Stimulated activated CD4-positive, alpha-beta T cell treated with anti-CD3 and anti-CD28 coated beads, Interleukin-12 subunit alpha, Interleukin-12 subunit beta, amount 100 ng/mL, for 24 hours (primary cell): ENCODE results near the gene CDCP1.

Experiments used
- DNase-seq, 2 experiments: peaks; one replicate each; pipeline ENCODE4 v3.0.0-alpha.2; 2020; ENCODE audit warnings: low read depth in 2 of 2

The CDCP1 gene, protein sequence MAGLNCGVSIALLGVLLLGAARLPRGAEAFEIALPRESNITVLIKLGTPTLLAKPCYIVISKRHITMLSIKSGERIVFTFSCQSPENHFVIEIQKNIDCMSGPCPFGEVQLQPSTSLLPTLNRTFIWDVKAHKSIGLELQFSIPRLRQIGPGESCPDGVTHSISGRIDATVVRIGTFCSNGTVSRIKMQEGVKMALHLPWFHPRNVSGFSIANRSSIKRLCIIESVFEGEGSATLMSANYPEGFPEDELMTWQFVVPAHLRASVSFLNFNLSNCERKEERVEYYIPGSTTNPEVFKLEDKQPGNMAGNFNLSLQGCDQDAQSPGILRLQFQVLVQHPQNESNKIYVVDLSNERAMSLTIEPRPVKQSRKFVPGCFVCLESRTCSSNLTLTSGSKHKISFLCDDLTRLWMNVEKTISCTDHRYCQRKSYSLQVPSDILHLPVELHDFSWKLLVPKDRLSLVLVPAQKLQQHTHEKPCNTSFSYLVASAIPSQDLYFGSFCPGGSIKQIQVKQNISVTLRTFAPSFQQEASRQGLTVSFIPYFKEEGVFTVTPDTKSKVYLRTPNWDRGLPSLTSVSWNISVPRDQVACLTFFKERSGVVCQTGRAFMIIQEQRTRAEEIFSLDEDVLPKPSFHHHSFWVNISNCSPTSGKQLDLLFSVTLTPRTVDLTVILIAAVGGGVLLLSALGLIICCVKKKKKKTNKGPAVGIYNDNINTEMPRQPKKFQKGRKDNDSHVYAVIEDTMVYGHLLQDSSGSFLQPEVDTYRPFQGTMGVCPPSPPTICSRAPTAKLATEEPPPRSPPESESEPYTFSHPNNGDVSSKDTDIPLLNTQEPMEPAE

DNA sequence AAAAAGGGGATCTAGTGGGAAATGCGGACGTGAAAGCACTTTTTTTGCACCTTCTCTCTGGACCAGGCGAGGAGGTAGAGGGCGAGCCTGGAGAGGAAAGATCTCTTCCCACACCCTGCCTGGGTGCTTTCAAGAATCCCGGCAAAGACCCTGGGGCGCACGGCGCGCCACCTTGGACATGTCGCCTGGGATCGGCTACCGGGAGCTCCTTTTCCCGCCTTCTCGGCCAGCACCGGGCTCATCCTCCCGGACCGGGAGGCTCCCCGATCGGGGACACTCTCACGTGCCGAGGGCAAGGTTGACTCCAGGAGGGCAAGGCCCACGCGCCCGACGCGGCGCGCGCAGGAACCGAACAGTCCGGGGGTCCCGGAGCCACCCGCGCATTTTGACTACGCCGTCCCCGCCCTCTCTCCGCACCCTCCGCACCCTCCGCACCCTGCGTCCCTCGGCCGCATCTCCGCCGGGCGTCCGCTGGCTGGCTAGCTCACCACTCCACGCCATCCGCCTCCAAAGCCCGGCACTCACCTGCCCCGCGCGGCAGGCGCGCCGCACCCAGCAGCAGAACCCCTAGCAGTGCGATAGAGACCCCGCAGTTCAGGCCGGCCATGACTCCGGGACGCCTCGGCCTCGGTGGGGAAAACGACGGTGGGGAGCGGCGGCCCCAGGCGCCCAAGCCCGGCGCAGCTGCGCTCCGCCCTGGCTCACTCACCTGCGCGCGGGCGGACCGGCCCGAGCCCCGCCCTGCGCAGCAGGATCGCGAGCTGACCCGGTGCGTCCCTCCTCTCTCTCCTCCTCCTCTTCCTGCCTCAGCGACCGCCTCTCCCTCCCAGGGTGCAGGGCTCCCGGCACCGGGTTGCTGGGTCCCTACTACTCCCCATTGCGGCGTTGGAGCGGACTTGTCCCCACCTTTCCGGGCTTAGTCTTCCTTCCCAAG lies at the start of gene CDCP1:
Gene CDCP1, minus strand, starts transcription at position 698 of the 934 bp plus-strand sequence. Its CDS starts 91 bp downstream, at position 607.
- DNase-seq = no peak

DNA sequence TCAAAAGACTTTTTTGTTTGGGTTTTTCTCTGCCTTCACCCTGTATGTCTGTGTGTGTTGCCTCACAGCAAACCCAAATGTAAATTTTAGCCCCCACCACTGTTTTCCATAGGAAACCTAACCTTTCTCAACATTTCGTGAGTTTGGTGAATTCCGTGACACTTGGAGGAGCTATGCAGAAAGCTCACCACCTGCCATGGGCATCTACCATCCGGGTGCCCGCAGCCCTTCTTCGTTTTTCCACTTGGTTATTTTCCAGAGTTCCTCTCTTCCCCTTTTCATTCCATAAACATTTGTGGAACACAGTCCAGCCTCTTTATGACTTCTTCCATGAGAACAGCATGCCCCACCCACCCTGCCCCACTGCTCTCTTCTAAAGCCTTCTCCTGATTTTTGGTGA lies 48.6 kb upstream of the CDCP1 start:
- DNase-seq = no peak

DNA sequence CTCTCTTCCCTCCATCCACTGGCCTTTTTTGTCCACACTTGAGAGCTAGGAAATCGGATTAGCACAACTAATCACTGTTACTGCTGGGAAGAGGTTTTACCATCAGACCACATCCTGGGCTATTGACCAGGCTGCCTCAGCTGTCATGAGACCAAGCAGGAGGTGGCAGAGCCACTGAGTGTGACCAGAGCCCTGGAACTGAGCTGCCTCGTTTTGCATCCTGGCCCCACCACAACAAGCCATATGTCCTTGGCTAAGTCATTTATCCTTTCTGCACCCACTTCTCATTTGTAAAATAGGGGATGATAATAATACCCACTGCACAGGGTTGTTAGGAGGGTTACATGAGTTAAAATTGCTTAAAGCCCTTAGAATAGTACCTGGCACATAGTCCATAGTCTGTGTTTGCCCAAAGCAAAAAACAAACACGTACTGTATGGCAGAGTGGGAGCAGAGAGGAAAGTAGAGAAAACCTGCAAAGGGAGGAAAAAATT lies 45.8 kb upstream of the CDCP1 start:
- no peak for DNase-seq

DNA sequence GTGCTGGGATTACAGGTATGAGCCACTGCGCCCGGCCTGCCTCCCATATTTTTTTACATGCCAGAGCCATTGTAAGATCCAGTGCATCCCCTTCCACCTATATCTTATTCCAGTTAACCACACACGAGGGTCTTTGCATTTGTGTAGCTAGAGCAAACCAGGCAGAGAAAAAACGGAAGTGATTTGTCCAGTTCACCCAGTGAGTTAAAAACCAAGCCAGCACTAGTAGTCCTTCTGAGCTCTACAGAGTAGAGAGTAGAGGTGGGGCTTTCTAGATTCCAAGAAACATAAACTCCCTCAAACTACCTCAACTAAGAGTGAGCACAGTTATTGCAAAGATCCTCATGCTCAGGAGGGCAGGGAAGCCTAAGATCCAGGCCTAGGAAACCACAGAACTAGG lies 45.2 kb upstream of the CDCP1 start:
- no peak for DNase-seq

DNA sequence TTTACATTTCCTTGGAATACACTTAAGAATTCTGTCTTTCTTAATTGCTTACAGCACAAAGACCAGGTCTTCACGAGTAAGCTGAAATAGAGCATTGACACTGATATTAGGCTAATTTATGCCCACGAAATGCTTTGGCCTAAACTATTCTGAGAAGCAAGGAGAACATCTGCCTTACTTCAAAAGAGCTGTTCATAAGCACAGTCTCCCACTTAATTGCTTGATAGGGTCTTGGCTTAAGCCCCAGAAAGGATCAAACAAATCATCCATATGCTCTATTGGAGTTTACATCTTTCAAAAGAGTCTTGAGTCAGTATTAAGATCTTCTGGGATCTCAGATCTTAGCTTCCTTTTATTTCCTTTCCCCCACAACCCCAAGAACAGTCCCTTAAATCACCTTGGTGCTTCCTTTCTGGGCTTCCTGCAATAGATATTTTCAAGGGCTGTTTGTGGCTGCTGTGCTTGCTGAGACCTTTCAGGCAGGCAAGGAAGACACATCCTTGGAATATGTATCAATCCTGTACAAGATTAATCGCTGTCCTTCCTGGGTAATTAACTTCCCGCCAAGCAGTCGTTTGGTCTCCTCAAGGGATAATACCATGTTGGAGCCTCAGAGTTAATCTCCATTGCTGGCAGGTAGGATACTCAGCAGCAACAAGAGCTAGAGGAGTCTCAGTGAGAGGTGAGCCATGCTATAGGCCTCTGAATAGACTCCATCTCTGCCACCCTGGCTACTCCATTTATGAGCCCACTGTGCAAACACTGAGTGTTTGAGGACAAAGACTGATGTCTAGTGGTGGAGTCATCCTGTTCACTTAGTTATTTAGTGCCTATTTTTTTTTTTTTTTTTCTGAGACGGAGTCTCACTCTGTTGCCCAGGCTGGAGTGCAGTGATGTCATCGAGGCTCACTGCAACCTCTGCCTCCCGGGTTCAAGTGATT lies 42.8 kb upstream of the CDCP1 start:
- DNase-seq = no peak

DNA sequence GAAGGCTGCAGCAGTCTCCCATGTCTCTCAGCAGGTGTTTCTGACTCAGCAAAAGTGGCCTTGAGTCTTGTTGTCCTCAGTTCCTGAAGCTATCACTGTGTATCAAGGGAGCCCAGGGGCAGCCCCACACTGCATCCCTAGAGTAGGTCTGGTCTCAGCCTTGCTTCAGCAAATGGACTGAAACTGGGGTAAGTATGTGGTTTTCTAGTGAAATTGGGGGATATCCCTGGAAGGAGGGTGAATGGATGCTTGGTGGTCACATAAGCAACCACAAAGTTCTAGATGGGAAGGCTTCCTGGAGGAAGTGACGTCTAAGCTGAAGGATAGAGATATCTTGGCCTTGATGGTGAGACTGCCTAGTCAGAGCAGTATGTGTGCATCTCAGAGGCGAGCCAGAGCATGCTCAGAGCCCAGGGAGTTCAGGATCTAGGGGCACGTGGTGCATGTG lies 41.5 kb upstream of the CDCP1 start:
- no peak for DNase-seq

DNA sequence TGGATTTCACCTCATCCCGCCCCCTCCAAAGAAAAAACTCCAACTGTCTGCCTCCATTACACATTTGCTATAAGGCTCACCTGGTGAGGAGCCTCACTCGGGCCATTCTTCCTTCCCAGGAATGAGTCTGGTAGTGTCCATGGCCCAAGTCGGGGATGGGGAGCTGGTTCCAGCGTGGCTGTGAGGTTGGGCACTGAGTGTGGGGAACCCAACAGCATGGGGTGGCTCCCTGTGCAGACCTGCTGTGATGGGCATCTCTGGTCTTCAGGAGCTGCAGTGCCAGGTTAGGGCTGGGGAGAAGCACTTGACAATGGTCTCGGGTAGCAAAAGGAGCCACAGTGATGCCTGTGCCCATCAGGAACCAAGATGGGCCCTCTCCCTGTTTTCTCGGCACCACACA lies 40.7 kb upstream of the CDCP1 start:
- DNase-seq = no peak

DNA sequence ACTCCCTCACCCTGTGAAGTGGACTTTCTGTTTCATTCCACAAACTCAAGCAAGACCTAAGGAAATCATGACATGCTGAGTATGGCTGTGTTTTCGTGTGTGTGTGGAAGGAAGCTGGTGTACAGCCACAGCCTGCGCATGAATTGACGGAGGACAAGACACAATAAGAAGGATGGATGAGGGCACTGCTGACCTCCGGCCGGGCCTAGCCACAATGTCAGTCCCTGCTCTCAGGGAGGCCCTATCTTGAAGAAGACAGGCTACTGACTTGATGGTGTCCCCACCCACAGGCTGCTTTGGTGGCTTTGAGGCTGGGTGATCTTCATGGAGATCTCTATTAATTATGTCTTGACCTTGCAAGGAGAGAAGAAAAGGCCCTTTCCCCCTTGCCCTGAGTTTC lies 39.3 kb upstream of the CDCP1 start:
- no peak for DNase-seq

DNA sequence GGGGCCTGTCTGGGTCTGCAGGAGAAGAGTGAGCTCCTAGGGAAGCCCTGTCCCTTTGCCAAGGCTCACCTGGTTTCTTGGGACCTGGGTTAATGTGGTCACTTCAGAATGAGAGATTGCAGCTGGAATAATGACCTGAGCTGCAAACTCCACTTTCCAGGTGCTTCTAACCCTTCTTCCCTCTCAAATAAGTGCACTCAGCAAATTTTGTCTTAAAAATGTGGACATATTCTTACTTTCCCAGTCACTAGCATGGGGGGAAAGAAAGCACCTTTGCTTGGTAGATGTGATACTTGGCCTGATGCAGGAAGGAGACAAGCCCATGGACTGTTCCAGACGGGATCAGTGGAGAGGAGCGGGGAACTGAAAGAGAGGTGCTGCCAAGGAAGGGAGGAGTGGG lies 38.9 kb upstream of the CDCP1 start:
- DNase-seq = no peak

DNA sequence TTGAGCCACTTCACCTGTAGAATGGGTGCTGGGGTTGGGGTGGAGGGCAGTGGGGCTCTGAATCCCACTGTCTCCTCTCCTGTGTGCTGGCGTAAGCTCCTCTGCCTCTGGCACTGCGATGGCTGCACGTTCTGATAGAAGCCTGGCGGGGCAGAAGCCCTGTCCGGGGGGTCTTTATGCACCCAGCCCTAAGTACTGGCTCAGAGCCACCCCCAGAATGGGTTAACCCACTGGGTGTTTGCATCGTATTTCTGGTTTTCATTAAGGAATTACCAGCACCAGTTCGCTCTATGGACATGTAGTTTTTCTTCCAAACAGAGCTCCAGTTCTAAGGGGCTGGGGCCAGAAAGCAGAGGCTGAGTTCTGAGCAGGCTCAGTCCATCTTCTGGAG lies 37.7 kb upstream of the CDCP1 start:
- DNase-seq = no peak

DNA sequence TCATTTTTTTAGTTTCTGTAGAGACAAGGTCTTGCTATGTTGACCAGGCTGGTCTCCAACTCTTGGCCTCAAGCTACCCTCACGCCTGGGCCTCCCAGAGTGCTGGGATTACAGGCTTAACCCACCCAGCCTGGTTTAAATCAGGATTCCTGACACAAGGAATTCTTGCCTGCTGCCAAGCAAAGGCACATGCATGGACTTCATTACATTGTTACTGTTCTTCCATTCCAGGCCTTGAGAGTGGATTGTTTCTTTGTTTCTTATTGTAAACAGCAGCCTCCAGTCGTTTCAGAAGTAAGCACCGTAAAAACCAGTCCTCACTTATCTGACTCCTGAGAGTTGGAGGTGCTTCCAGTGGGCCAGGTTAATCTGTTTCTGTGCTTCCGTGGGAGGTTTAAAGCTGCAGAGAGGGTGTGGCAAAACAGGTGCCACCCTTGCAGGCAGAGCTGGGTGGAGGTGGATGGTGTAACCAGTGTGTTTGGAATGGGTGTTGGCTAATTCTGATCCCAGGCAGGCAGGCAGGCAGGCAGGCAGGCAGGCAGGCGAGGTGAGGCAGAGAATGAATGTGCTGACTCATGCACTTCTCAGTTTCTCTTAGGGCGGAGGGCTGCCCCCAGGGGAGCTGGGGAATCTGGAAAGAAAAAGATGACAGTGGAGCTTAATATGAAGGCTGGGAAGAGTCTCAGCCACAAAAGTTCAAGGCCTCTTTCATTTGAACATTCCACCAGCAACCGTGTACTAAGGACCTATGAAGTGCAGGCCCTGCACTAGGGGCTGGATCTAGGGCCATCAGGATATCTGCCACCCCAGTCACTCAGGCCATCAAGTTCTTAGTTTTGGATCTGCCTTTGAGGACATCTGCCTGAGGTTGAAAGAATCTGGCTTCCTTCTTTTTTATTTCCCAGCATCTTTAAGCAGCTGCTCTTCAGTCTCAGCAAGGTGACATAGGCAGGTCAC lies 37.0 kb upstream of the CDCP1 start:
- DNase-seq = no peak

DNA sequence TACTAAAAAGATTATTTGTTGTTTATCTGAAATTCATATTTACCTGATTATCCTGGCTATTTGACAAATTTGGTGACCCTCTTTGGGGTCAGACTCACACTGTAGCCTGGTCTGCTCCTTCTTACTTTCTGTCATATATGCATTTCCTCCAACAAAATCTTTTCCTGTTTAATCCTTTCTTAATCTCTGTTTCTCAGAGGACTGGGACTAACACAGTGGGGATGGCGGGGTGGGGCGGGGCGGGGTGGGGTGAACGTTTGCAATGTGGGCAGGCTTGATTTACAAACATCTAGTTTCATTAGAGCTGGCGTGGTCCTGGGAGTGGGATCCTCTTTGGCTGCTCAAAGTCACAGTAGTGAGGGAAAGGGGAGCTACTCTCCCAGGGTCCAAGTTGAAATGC lies 35.3 kb upstream of the CDCP1 start:
- DNase-seq = no peak

DNA sequence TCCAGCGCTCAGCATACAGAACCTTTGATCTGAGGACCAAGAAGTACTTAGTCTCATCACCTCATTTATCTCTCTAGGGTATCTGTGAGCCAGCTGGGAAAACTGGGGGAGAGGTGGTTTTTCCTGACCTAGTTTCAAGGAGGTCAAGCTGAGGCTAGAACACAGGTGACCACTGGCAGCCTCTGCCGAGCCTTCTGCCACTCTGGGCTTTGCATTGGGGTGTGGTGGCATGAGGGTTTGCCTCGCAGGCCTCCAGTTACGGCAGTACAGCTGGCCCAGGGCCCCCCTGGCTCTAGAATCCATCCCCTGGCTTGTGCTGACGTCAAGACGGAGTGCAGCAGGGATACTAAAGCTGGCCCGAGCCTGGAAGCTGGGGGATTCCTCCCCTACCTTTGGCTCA lies 34.7 kb upstream of the CDCP1 start:
- no peak for DNase-seq

DNA sequence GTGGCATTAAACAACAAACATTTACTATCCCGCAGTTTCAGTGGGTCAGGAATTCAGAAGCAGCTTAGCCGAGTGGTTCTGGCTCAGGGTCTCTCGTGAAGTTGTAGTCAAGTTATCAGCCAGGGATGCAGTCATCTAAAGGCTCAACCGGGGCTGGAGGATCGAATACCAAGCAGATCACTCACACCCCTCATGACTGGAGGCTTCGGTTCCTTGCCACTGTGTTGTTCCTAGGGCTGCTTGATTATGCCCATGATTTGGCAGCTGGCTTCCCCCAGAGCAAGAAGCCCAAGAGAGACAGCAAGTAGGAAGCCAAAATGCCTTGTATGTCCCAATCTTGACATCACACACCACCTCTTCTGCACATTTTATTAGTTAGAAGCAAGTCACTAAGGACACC lies 33.9 kb upstream of the CDCP1 start:
- no peak for DNase-seq

DNA sequence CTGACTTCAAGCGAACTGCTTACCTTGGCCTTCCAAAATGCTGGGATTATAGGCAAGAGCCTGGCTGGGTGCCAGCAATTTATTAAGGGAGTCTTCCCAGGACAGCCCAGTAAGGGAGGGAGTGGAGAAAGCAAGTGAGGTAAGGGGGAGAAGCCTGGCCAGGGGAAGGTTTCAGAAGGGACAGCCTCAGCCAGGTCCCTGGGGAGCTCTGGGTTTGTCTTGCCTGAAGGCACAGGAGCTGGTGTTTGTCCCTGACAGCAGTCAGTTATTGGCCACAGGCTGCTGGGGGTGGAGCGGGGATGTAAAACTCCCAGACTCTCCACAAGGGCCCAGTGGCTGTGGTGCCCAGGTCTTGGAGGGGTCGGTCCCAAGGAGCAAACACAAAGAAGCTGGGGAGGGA lies 33.0 kb upstream of the CDCP1 start:
- DNase-seq = no peak

DNA sequence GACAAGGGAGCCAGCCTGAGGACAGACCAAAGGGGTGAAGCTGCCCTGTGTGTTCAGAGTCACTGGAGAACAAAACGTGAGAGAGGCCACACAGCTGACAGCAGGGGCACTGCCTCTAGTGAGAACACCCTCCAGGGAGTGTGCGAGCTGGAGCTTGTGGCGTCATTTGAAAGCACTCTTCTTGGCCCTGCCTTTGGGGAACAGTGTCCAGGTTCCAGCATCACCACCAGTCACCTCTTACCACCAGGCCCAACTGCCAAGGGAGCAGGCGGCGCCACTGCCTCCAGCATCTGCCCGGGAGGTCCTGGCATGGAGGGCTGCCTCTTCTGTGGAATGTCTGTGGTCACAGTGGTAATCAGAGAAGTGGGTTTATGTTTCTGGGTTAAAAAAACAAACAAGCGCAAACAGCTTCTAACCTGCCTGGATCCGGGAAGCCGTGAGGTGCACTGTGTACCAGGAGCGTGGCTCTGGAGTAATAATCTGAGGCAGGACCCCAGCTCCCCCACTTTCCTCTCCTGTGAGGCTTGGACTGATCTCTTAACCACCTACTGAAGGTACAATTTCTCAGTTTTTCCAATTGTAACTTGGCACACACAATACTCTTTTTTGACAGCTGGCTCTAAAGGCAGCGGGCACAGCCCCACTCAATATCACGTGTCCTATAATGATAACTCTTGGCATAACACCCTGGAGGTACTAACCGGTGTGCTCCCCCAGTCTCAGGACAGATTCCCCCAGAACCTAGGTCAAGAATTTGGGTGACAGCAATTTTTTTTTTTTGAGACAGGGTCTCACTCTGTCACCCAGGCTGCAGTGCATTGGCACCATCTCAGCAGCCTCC lies 32.2 kb upstream of the CDCP1 start:
- DNase-seq = no peak

DNA sequence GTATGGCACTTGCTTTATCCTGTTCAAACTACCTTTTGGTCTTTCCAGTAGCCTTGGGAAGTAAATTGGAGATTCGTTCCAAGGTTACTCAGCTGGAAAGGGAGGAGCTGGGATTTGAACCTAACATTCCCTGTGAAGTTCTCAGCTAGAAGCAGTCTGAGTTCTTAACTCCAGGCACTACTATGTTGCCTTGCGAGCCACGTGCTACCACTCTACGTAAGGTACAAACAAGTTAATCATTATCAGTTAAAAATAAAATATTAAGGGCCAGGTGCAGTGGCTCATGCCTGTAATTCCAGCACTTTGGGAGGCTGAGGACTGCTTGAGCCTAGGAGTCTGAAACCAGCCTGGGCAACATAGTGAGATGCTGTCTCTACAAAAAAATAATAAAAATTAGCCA lies 30.7 kb upstream of the CDCP1 start:
- no peak for DNase-seq

DNA sequence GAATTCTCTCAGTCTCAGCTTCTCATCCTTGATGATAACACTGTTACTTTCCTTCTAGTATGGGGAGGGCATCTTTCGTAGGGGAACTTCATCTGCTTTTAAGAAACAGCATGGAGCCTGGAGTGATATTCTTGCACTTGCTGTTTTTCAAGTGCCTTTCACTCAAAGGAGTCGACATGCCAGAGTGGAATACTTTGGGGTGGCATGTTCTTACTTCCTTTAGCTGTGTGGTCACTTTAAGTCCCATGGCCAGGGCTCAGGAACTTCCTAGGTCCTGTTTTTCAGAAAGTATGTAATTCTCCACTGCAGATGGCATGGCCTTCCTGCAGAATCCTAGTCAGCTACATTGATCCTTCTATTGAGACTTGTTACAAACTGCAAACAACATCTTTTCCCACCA lies 28.1 kb upstream of the CDCP1 start:
- DNase-seq = no peak

DNA sequence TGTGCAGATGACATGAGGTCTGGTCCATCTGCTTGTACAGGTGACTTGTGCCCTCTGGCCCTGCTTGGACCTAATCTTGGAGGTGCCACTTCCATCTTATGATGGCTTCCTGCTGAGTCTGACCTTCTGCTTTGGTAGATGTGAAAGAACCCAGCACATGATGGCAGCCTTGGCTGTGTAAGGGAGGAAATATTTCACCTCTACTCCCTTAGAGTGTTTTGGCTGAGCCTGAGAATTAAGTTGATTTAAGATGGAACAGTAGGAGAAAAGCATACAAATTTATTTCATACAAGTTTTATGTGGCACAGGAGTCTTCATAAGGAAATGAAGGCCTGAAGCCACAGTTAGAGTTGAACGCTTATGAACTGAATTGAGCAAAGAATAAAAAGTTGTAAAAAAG lies 27.6 kb upstream of the CDCP1 start:
- DNase-seq = no peak
